Tibial nerve (tissue), 3 donors: Measurements from ENCODE around the gene PCDHGA8.
A peak's percentile ranks its signal among the peaks of the same experiment; 100 is the strongest.

Source experiments
- CTCF ChIP-seq, 5 experiments: fragments of 200-600 bp in 3 of 5; fragments of 450-650 bp in 2 of 5; sonication (generic) in 3 of 5; IDR thresholded peaks; one replicate each; pipeline ENCODE4 v1.5.1; 2016 to 2019; ENCODE audit warnings: antibody characterized with exemption in 5 of 5, mild to moderate bottlenecking in 3 of 5, moderate library complexity in 2 of 5
- POLR2A ChIP-seq, 2 donors: fragments of 450-650 bp; IDR thresholded peaks; one replicate each; pipeline ENCODE4 v1.6.1; 2017; ENCODE audit warnings: antibody characterized with exemption in 2 of 2, mild to moderate bottlenecking in 2 of 2, moderate library complexity in 2 of 2

GRCh38 chr5:141402553-141403243 is 10.3 kb downstream of the PCDHGA8 start, which contains the start of gene PCDHGA9:
- TF ChIP-seq CTCF (IDR thresholded peaks at IDR 0.05): peak in 1 of 5 experiments; percentile 8
- no peak for TF ChIP-seq POLR2A (IDR thresholded peaks at IDR 0.05)
